Osteocyte (in vitro differentiated cells): ENCODE results near the gene PARVG. TPM values are rescaled to one million over a fixed set of nuclear protein-coding genes. Genes with fewer than 3 reads are reported as not detected.
A peak's percentile ranks its signal among the peaks of the same experiment; 100 is the strongest.

Experiments used
- DNase-seq: peaks from one replicate; pipeline ENCODE4 v3.0.0; 2021; ENCODE audit warnings: mixed read lengths; ENCODE audit not compliant: unreplicated experiment; ENCODE audit errors: extremely low spot score
- H3K27ac Mint-ChIP-seq: one replicate; pipeline ENCODE4 v1.8.0; 2021; ENCODE audit warnings: mild to moderate bottlenecking, mixed read lengths; ENCODE audit not compliant: unreplicated experiment
- H3K27me3 Mint-ChIP-seq: one replicate; pipeline ENCODE4 v1.8.0; 2021; ENCODE audit warnings: mixed read lengths; ENCODE audit not compliant: unreplicated experiment
- H3K36me3 Mint-ChIP-seq: one replicate; pipeline ENCODE4 v1.8.0; 2021; ENCODE audit warnings: mixed read lengths; ENCODE audit not compliant: unreplicated experiment
- H3K4me1 Mint-ChIP-seq: one replicate; pipeline ENCODE4 v1.8.0; 2021; ENCODE audit warnings: mixed read lengths; ENCODE audit not compliant: unreplicated experiment
- H3K4me3 Mint-ChIP-seq: one replicate; pipeline ENCODE4 v1.8.0; 2021; ENCODE audit warnings: mild to moderate bottlenecking, moderate library complexity, mixed read lengths; ENCODE audit not compliant: unreplicated experiment
- H3K9me3 Mint-ChIP-seq: one replicate; pipeline ENCODE4 v1.8.0; 2021; ENCODE audit warnings: mixed read lengths; ENCODE audit not compliant: unreplicated experiment
- CTCF ChIP-seq: fragments of 200-600 bp; sonication (generic); IDR thresholded peaks from 2 replicates; pipeline ENCODE4 v1.5.0; 2021; ENCODE audit warnings: antibody characterized with exemption, mild to moderate bottlenecking, moderate library complexity
- total RNA-seq: library from RNA; stranded (reverse); gene quantifications from 2 replicates; pipeline ENCODE4 v1.2.1, GENCODE V29; 2021

Gene PARVG
- total RNA-seq, 1 donor from 2014 or later: not detected

- H3K27me3 Mint-ChIP-seq: peaks cover 12% of the 10 kb centered on the region
- peaks cover 6% of the 10 kb centered on the region for H3K9me3 Mint-ChIP-seq
Observed at GRCh38 chr22:44254811-44255210, 74.1 kb downstream of the PARVG start.

DNA sequence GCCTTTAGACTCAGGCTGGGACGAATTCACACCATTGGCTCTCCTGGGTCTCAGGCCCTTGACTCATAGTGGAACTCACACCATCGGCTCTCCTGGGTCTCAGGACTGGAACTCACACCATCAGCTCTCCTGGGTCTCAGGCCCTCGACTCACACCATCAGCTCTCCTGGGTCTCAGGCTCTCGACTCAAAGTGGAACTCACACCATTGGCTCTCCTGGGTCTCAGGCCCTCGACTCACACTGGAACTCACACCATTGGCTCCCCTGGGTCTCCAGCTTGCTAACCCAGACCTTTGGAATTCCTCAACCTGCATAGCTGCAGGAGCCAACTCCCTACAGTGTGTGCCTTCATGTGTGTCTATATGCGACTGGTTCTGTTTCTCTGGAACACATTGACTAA is 75.4 kb downstream of the PARVG start:
- Mint-ChIP-seq H3K27me3 (peaks cover 12% of the 10 kb centered on the region), H3K9me3 (no peaks in the 10 kb centered on the region), H3K27ac (no peak overlapping the region), H3K4me3 (no peak overlapping the region), H3K4me1 (no peaks in the 10 kb centered on the region), H3K36me3 (no peaks in the 10 kb centered on the region)
- TF ChIP-seq CTCF: no peak
- DNase-seq: no peak

More at GRCh38 chr22:44254811-44255210, 74.1 kb downstream of the PARVG start:
- peaks cover under 1% of the 10 kb centered on the region for H3K36me3 Mint-ChIP-seq
- H3K27ac Mint-ChIP-seq: no peak overlapping the region
- TF ChIP-seq CTCF: no peak
- H3K4me1 Mint-ChIP-seq: no peaks in the 10 kb centered on the region
- no peak overlapping the region for H3K4me3 Mint-ChIP-seq
- peak; percentile 51 for DNase-seq

DNA sequence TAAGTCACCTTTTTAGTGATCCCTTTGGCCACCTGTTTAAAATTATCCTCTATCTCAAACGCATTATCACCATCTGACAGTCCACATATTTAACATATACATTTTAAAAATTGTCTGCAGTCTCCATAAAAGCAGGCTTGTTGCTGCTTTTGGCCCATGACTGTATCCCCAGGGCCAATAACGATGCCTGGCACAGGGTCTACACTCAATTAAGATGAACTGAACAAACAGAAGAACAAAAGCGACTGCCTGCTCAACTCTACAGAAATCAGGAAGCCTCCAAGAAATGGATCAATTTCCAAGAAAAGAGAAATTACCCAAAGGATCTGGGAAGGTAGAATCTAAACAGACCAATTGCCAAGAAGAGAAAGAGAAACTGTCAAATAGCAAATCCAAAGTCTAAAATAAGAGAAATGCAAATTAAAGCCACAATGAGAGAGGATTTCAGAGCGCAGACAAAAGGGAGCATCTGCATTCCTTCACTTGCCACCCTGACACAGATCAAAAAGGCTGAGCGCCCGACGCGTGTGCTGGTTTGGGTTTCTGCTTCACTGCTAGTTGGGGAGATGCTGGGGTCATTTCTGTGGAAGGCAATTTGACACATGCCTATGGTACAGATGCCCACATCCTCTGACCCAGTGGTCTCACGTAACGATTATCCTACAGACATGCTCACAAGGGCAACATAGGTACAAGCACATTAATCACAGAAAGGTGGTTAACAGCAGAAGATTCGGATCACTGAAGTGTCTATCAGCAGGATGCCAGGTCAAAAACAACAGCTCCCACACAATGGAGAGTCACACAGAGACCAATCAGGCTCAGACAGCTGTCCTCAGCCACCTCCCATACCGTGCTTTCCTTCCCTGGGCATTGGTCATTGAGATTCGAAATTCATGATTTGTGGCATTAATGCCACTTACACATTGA is 76.1 kb downstream of the PARVG start:
- no peaks in the 10 kb centered on the region for H3K9me3 Mint-ChIP-seq
- peak; percentile 27 for DNase-seq
- no peak for TF ChIP-seq CTCF

More for the DNA sequence above, 76.1 kb downstream of the PARVG start:
- Mint-ChIP-seq H3K36me3 (no peaks in the 10 kb centered on the region), H3K27ac (no peak overlapping the region), H3K27me3 (peaks cover 12% of the 10 kb centered on the region), H3K4me1 (no peaks in the 10 kb centered on the region), H3K4me3 (no peak overlapping the region)

Other genes starting within 250 kb of the PARVG start
- 42.6 TPM in 2 replicates for gene SAMM50, start 225.5 kb upstream of the PARVG start, total RNA-seq
- 4.4 and 5.4 TPM in 2 replicates for gene PARVB, start 156.6 kb upstream of the PARVG start, total RNA-seq
- gene SHISAL1, start 132.0 kb downstream of the PARVG start, total RNA-seq: 5.0 and 6.1 TPM in 2 replicates